Liver (tissue), 3 donors: Measurements from ENCODE around the gene B4GALT2.

Experiments used
- ATF3 ChIP-seq: IDR thresholded peaks from 2 replicates; pipeline ENCODE4 v1.6.1; 2016; ENCODE audit warnings: antibody characterized with exemption
- CTCF ChIP-seq: fragments of 150-350 bp; IDR thresholded peaks from 2 replicates; pipeline ENCODE4 v1.5.1; 2017; ENCODE audit warnings: improper control_type of control experiment, low read depth, low read length; ENCODE audit not compliant: missing input control
- JUND ChIP-seq, 2 donors: IDR thresholded peaks; 2 replicates each; pipeline ENCODE4 v1.6.1; 2016; ENCODE audit warnings: antibody characterized with exemption in 2 of 2
- RAD21 ChIP-seq, 2 donors: IDR thresholded peaks; 2 replicates each; pipeline ENCODE4 v1.6.1; 2016; ENCODE audit warnings: antibody characterized with exemption in 2 of 2, mild to moderate bottlenecking in 2 of 2
- donor health status: healthy.
- donor health status: healthy.

GRCh38 chr1:44033756-44034155, 54.7 kb downstream of the B4GALT2 start:
- TF ChIP-seq CTCF = no peak
- no peak for TF ChIP-seq ATF3
- TF ChIP-seq RAD21 (IDR thresholded peaks at IDR 0.05) = no peak
- TF ChIP-seq JUND (IDR thresholded peaks at IDR 0.05) = no peak
